ENCODE data around the gene SNAP91.

- TF ChIP-seq EP300 (IDR thresholded peaks at IDR 0.05): no peak
- TF ChIP-seq CTCF (IDR thresholded peaks at IDR 0.05): no peak
These were observed 105.3 kb downstream of the SNAP91 start for GRCh38 chr6:83603551-83603950.

Measured in suprapubic skin (tissue), 3 donors.